ENCODE results near the gene LCN12. TPM values are rescaled to one million over a fixed set of nuclear protein-coding genes. Genes with fewer than 3 reads are reported as not detected.

LCN12 gene
- polyA plus RNA-seq, 4 donors = 1.4 to 54.6 (median 23.8) TPM

GRCh38 chr9:136956604-136957003 lies 4.5 kb downstream of the LCN12 start:
- DNase-seq (ENCODE audit: low read depth in 4 of 4, low spot score in 3 of 4) = no peak

- no peak for DNase-seq (ENCODE audit: low read depth in 4 of 4, low spot score in 3 of 4)
Observed at GRCh38 chr9:136957461-136957860, 5.4 kb downstream of the LCN12 start.

- DNase-seq (ENCODE audit: low read depth in 4 of 4, low spot score in 3 of 4) = no peak
Observed at GRCh38 chr9:136957901-136958300, 5.8 kb downstream of the LCN12 start.

- no peak for DNase-seq (ENCODE audit: low read depth in 4 of 4, low spot score in 3 of 4)
Observed at GRCh38 chr9:136958473-136958872, 6.4 kb downstream of the LCN12 start.

GRCh38 chr9:136958898-136959850 lies 7.1 kb downstream of the LCN12 start:
- no peak for DNase-seq (ENCODE audit: low read depth in 4 of 4, low spot score in 3 of 4)

GRCh38 chr9:136960212-136960937 lies 8.3 kb downstream of the LCN12 start:
- DNase-seq (ENCODE audit: low read depth in 4 of 4, low spot score in 3 of 4) = no peak

GRCh38 chr9:136960938-136961275 lies 8.8 kb downstream of the LCN12 start:
- no peak for DNase-seq (ENCODE audit: low read depth in 4 of 4, low spot score in 3 of 4)

- no peak for DNase-seq (ENCODE audit: low read depth in 4 of 4, low spot score in 3 of 4)
Observed at GRCh38 chr9:136961279-136962065, 9.4 kb downstream of the LCN12 start.

GRCh38 chr9:136962163-136962562 lies 10.1 kb downstream of the LCN12 start:
- no peak for DNase-seq (ENCODE audit: low read depth in 4 of 4, low spot score in 3 of 4)

GRCh38 chr9:136962701-136963248 lies 10.7 kb downstream of the LCN12 start:
- DNase-seq (ENCODE audit: low read depth in 4 of 4, low spot score in 3 of 4) = no peak

- no peak for DNase-seq (ENCODE audit: low read depth in 4 of 4, low spot score in 3 of 4)
Observed at GRCh38 chr9:136963341-136963740, 11.3 kb downstream of the LCN12 start.

GRCh38 chr9:136963751-136964150 lies 11.7 kb downstream of the LCN12 start:
- no peak for DNase-seq (ENCODE audit: low read depth in 4 of 4, low spot score in 3 of 4)

GRCh38 chr9:136964171-136964689 lies 12.2 kb downstream of the LCN12 start:
- no peak for DNase-seq (ENCODE audit: low read depth in 4 of 4, low spot score in 3 of 4)

- no peak for DNase-seq (ENCODE audit: low read depth in 4 of 4, low spot score in 3 of 4)
Observed at GRCh38 chr9:136964833-136965422, 12.9 kb downstream of the LCN12 start.

GRCh38 chr9:136965771-136966484 lies 13.9 kb downstream of the LCN12 start:
- no peak for DNase-seq (ENCODE audit: low read depth in 4 of 4, low spot score in 3 of 4)

- no peak for DNase-seq (ENCODE audit: low read depth in 4 of 4, low spot score in 3 of 4)
Observed at GRCh38 chr9:136968333-136969127, 16.5 kb downstream of the LCN12 start.

- DNase-seq (ENCODE audit: low read depth in 4 of 4, low spot score in 3 of 4) = no peak
Observed at GRCh38 chr9:136969150-136969549, 17.1 kb downstream of the LCN12 start.

- no peak for DNase-seq (ENCODE audit: low read depth in 4 of 4, low spot score in 3 of 4)
Observed at GRCh38 chr9:136969774-136970173, 17.7 kb downstream of the LCN12 start.

GRCh38 chr9:136970361-136970760 lies 18.3 kb downstream of the LCN12 start:
- no peak for DNase-seq (ENCODE audit: low read depth in 4 of 4, low spot score in 3 of 4)

Measured in left renal pelvis (tissue), 4 donors.